KMS-11 (cell line): ENCODE data around the gene PJVK.
"Not testable (repeated sequence)": the region's sequence is repeated elsewhere in the genome, so short reads cannot be mapped to it uniquely, and the experiment has no call there.

Experiments used
- H2AFZ ChIP-seq: fragments of 200-600 bp; sonication (generic); 2 replicates; pipeline ENCODE4 v1.6.1; 2016; ENCODE audit warnings: antibody characterized with exemption, mixed run types, low read depth
- H3K27ac ChIP-seq: fragments of 200-600 bp; sonication (generic); 2 replicates; pipeline ENCODE4 v1.6.1; 2016; ENCODE audit warnings: mild to moderate bottlenecking, mixed run types
- H3K27me3 ChIP-seq: fragments of 200-600 bp; sonication (generic); 2 replicates; pipeline ENCODE4 v1.6.1; 2017; ENCODE audit warnings: mild to moderate bottlenecking, low read depth, mixed run types, moderate library complexity; ENCODE audit not compliant: insufficient read depth
- H3K36me3 ChIP-seq: fragments of 200-600 bp; sonication (generic); 2 replicates; pipeline ENCODE4 v1.6.1; 2017; ENCODE audit warnings: mild to moderate bottlenecking, mixed run types; ENCODE audit not compliant: insufficient read depth
- H3K4me1 ChIP-seq: fragments of 200-600 bp; sonication (generic); 2 replicates; pipeline ENCODE4 v1.6.1; 2016; ENCODE audit warnings: mild to moderate bottlenecking, low read depth, mixed run types; ENCODE audit not compliant: poor library complexity, severe bottlenecking
- H3K4me2 ChIP-seq: fragments of 200-600 bp; sonication (generic); 2 replicates; pipeline ENCODE4 v1.7.0; 2016; ENCODE audit warnings: mild to moderate bottlenecking, mixed run types
- H3K4me3 ChIP-seq: fragments of 200-600 bp; sonication (generic); IDR thresholded peaks from 2 replicates; pipeline ENCODE4 v1.6.1; 2017; ENCODE audit warnings: low read depth, low read length, mixed read lengths; ENCODE audit not compliant: insufficient read depth
- H3K79me2 ChIP-seq: fragments of 200-600 bp; sonication (generic); 2 replicates; pipeline ENCODE4 v1.6.1; 2016; ENCODE audit warnings: low read depth, mixed run types; ENCODE audit not compliant: insufficient read depth
- H3K9ac ChIP-seq: fragments of 200-600 bp; sonication (generic); 2 replicates; pipeline ENCODE4 v1.6.1; 2016; ENCODE audit warnings: mild to moderate bottlenecking, mixed run types
- H4K20me1 ChIP-seq: fragments of 200-600 bp; sonication (generic); 2 replicates; pipeline ENCODE4 v1.6.1; 2016; ENCODE audit warnings: mild to moderate bottlenecking, mixed run types; ENCODE audit not compliant: insufficient read depth
- CTCF ChIP-seq: fragments of 200-600 bp; sonication (generic); conservative IDR thresholded peaks from 2 replicates; pipeline ENCODE4 v1.6.1; 2017; ENCODE audit warnings: low read depth, mild to moderate bottlenecking, antibody characterized with exemption, low read length, moderate library complexity, mixed read lengths

PJVK gene

GRCh38 chr2:178419123-178419522 is 32.1 kb upstream of the PJVK start:
- Histone ChIP-seq H4K20me1 (no peaks in the 10 kb centered on the region), H3K27ac (no peak overlapping the region), H3K36me3 (no peaks in the 10 kb centered on the region), H3K9ac (no peak overlapping the region), H3K79me2 (peaks cover 43% of the 10 kb centered on the region; the same call in 1 of the 2 replicates), H2AFZ (no peak overlapping the region), H3K4me3 (no peak overlapping the region), H3K4me1 (peaks cover 25% of the 10 kb centered on the region), H3K4me2 (no peak overlapping the region), H3K27me3 (no peaks in the 10 kb centered on the region)
- peak; percentile 44 for TF ChIP-seq CTCF

GRCh38 chr2:178420463-178420999 is 30.6 kb upstream of the PJVK start:
- Histone ChIP-seq H3K4me3 (no peak overlapping the region), H3K79me2 (peaks cover 47% of the 10 kb centered on the region), H3K4me1 (peaks cover 18% of the 10 kb centered on the region), H4K20me1 (no peaks in the 10 kb centered on the region), H3K4me2 (no peak overlapping the region), H3K36me3 (no peaks in the 10 kb centered on the region), H3K27me3 (no peaks in the 10 kb centered on the region), H3K27ac (no peak overlapping the region), H2AFZ (no peak overlapping the region), H3K9ac (no peak overlapping the region)
- TF ChIP-seq CTCF, result no peak

GRCh38 chr2:178422097-178422496 is 29.1 kb upstream of the PJVK start:
- Histone ChIP-seq H3K4me2 (no peak overlapping the region), H3K36me3 (peaks cover 2% of the 10 kb centered on the region; the same call in 1 of the 2 replicates), H4K20me1 (no peaks in the 10 kb centered on the region), H2AFZ (no peak overlapping the region), H3K27ac (no peak overlapping the region), H3K4me1 (peaks cover 5% of the 10 kb centered on the region), H3K4me3 (no peak overlapping the region), H3K79me2 (peaks cover 38% of the 10 kb centered on the region), H3K9ac (no peak overlapping the region), H3K27me3 (no peaks in the 10 kb centered on the region)
- TF ChIP-seq CTCF, result no peak

- not testable (repeated sequence) for H3K9ac ChIP-seq, H3K36me3 ChIP-seq, H3K4me1 ChIP-seq, H2AFZ ChIP-seq, H3K4me3 ChIP-seq, H3K4me2 ChIP-seq, H3K27me3 ChIP-seq, H4K20me1 ChIP-seq, H3K27ac ChIP-seq
- peaks cover 38% of the 10 kb centered on the region for H3K79me2 ChIP-seq
Measured at GRCh38 chr2:178423746-178424145, 27.4 kb upstream of the PJVK start.

- TF ChIP-seq CTCF, result no peak
- Histone ChIP-seq H3K4me3 (no peak overlapping the region), H3K4me1 (no peaks in the 10 kb centered on the region), H3K27ac (no peak overlapping the region), H2AFZ (no peak overlapping the region), H3K79me2 (peaks cover 34% of the 10 kb centered on the region), H3K4me2 (no peak overlapping the region), H3K27me3 (no peaks in the 10 kb centered on the region), H3K9ac (no peak overlapping the region), H3K36me3 (peaks cover 14% of the 10 kb centered on the region; the same call in 1 of the 2 replicates), H4K20me1 (no peaks in the 10 kb centered on the region)
Measured at GRCh38 chr2:178425255-178425827, 25.8 kb upstream of the PJVK start.
